Panc1 (cell line): ENCODE data around the gene SPATA13. TPM values are rescaled to one million over a fixed set of nuclear protein-coding genes. Genes with fewer than 3 reads are reported as not detected.

Experiments used
- ATAC-seq: fragments of 200-7000 bp; cut with Tn5 transposase; 2 replicates; pipeline ENCODE4 v1.9.1; 2020; ENCODE audit warnings: mild to moderate bottlenecking, moderate library complexity
- BruUV-seq: library from RNA; stranded (reverse); fragments of 400-500 nt; replicated peaks from 2 replicates; lab custom pipeline; 2021; lab: Mats Ljungman, UMichigan
- CTCF ChIA-PET: fragments of 300-600 bp; sonication (Branson Sonifier 250); formaldehyde crosslinking; loops from one replicate; lab custom pipeline; 2022; ENCODE audit warnings: antibody characterized with exemption; lab: Charles Lee
- POLR2A ChIA-PET: fragments of 300-600 bp; sonication (Branson Sonifier 250); formaldehyde crosslinking; loops from one replicate; lab custom pipeline; 2022; ENCODE audit warnings: antibody characterized with exemption; lab: Charles Lee
- DNase-seq: peaks from one replicate; pipeline ENCODE4 v3.0.0-alpha.2; 2010; ENCODE audit warnings: low read depth, low spot score
- H3K27ac ChIP-seq: 2 replicates; pipeline ENCODE4 v1.5.1; 2011; ENCODE audit warnings: mild to moderate bottlenecking, low read length, inconsistent platforms
- H3K27me3 ChIP-seq: fragments of 200-500 bp; sonication (Bioruptor generic); 2 replicates; pipeline ENCODE4 v1.6.0; 2014; ENCODE audit warnings: low read length, inconsistent platforms; ENCODE audit not compliant: control insufficient read depth, insufficient read depth
- H3K36me3 ChIP-seq: fragments of 200-500 bp; sonication (Bioruptor generic); 2 replicates; pipeline ENCODE4 v1.5.1; 2014; ENCODE audit warnings: inconsistent platforms, mild to moderate bottlenecking, low read length, moderate library complexity; ENCODE audit not compliant: control insufficient read depth, insufficient read depth
- H3K4me1 ChIP-seq: 2 replicates; pipeline ENCODE4 v1.5.1; 2011; ENCODE audit warnings: inconsistent platforms, mild to moderate bottlenecking, low read length, moderate library complexity; ENCODE audit not compliant: control insufficient read depth, insufficient read depth
- H3K4me3 ChIP-seq, 2 experiments: 2 replicates each; pipeline ENCODE4 v1.5.1; 2011 to 2012; ENCODE audit warnings: low read depth in 2 of 2, low read length in 2 of 2, mild to moderate bottlenecking in 2 of 2, inconsistent platforms in 1 of 2, moderate library complexity in 1 of 2
- H3K9me3 ChIP-seq: fragments of 200-500 bp; sonication (Bioruptor generic); 2 replicates; pipeline ENCODE4 v1.5.1; 2014; ENCODE audit warnings: low read depth, mild to moderate bottlenecking, inconsistent platforms, low read length, moderate library complexity; ENCODE audit not compliant: control insufficient read depth, insufficient read depth
- CTCF ChIP-seq: fragments of 450-650 bp; IDR thresholded peaks from 2 replicates; pipeline ENCODE4 v1.5.1; 2017; ENCODE audit warnings: mild to moderate bottlenecking
- POLR2AphosphoS5 ChIP-seq: IDR thresholded peaks from 2 replicates; pipeline ENCODE4 v1.6.1; 2012; ENCODE audit warnings: mild to moderate bottlenecking, low read depth, low read length, moderate library complexity
- REST ChIP-seq, 2 experiments: IDR thresholded peaks; 2 replicates each; pipeline ENCODE4 v1.6.1; 2011 to 2012; ENCODE audit warnings: low read depth in 2 of 2, control low read depth in 1 of 2, low read length in 1 of 2, mild to moderate bottlenecking in 1 of 2, moderate library complexity in 1 of 2; ENCODE audit not compliant: insufficient read depth in 1 of 2
- SIN3A ChIP-seq: IDR thresholded peaks from 2 replicates; pipeline ENCODE4 v1.6.1; 2012; ENCODE audit warnings: low read depth, mild to moderate bottlenecking, low read length, moderate library complexity, borderline replicate concordance; ENCODE audit not compliant: insufficient read depth
- TCF7L2 ChIP-seq: IDR thresholded peaks from 2 replicates; pipeline ENCODE4 v1.6.1; 2011; ENCODE audit warnings: mild to moderate bottlenecking, low read depth, low read length, inconsistent platforms
- in situ Hi-C: cut with HindIII; loops from 2 replicates; pipeline ENCODE4 v1.10.0; 2016; ENCODE audit warnings: low sequenced_read_pairs, low pct_unique_long_range_greater_than_20kb
- intact Hi-C: fragments of 100-400 bp; cut with micrococcal nuclease; formaldehyde crosslinking; loops from one replicate; pipeline ENCODE4 v1.10.0; 2022; ENCODE audit not compliant: unreplicated experiment
- total RNA-seq: library from RNA; stranded (reverse); gene quantifications from one replicate; pipeline ENCODE4 v1.2.1, GENCODE V29; 2021; ENCODE audit not compliant: unreplicated experiment

Gene SPATA13
- total RNA-seq, 1 experiment from 2014 or later = 7.9 TPM

- in situ Hi-C loops (no loop called here), intact Hi-C loops (no loop called here)
- Histone ChIP-seq H3K27me3 (no peaks in the 10 kb centered on the region), H3K9me3 (no peaks in the 10 kb centered on the region), H3K4me3 (no peak overlapping the region), H3K27ac (no peak overlapping the region), H3K36me3 (no peaks in the 10 kb centered on the region), H3K4me1 (no peaks in the 10 kb centered on the region)
- DNase-seq (no peak), ATAC-seq (no peak)
- TF ChIP-seq POLR2AphosphoS5 (no peak), REST (IDR thresholded peaks at IDR 0.05; ENCODE audit: insufficient read depth in 1 of 2, low read depth in 2 of 2, low read length in 1 of 2) (no peak), TCF7L2 (no peak), SIN3A (no peak), CTCF (no peak)
- CTCF ChIA-PET = no interaction called here
- POLR2A ChIA-PET = no interaction called here
- no TSS peak for BruUV-seq
These were observed 146.9 kb downstream of the SPATA13 start for GRCh38 chr13:24307211-24308067.

GRCh38 chr13:24308068-24308445 lies 147.5 kb downstream of the SPATA13 start:
- no peak overlapping the region for H3K4me3 ChIP-seq
- H3K36me3 ChIP-seq = no peaks in the 10 kb centered on the region
- in situ Hi-C loops (no loop called here), intact Hi-C loops (no loop called here)
- TF ChIP-seq SIN3A (no peak), TCF7L2 (no peak), CTCF (no peak), REST (IDR thresholded peaks at IDR 0.05; ENCODE audit: insufficient read depth in 1 of 2, low read depth in 2 of 2, low read length in 1 of 2) (no peak), POLR2AphosphoS5 (no peak)
- no peak for DNase-seq
- POLR2A ChIA-PET = no interaction called here
- no peaks in the 10 kb centered on the region for H3K27me3 ChIP-seq
- H3K27ac ChIP-seq = no peak overlapping the region
- BruUV-seq = no TSS peak
- no peaks in the 10 kb centered on the region for H3K4me1 ChIP-seq
- no peaks in the 10 kb centered on the region for H3K9me3 ChIP-seq
- CTCF ChIA-PET = no interaction called here
- ATAC-seq = no peak
